ENCODE results near the gene BMPR1A. TPM values are rescaled to one million over a fixed set of nuclear protein-coding genes. Genes with fewer than 3 reads are reported as not detected.

The BMPR1A gene
- total and polyA plus RNA-seq, 2 of the 4 experiments (the other 2 are of a cell fraction), result 15.9 to 93.7 TPM

DNA sequence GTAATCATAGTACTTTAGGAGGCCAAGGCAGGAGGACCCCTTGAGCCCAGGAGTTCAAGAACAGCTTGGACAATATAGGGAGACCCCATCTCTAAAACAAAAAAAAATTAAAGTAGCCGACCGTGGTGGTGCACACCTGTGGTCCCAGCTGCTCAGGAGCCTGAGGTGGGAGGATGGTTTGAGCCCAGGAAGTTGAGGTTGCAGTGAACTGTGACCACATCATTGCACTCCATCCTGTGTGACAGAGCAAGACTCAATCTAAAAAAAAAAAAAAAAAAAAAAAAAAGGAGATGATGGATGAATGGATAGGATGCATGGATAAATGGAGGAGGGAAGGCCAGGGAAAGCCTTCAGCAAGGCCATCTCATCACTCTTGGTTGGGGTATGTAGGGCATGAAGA, 33.4 kb upstream of the BMPR1A start:
- Histone ChIP-seq H3K27me3 (ENCODE audit: control insufficient read depth, insufficient read depth, low read length) (peaks cover 4% of the 10 kb centered on the region; the same call in 1 of the 2 replicates), H2AK5ac (ENCODE audit: low read depth, low read length) (no peak overlapping the region), H3K9ac (ENCODE audit: low read depth, low read length) (no peak overlapping the region), H2AFZ (replicated peaks; ENCODE audit: low read length, poor library complexity) (no peak overlapping the region), H3K9me1 (ENCODE audit: insufficient read depth, low read length) (no peaks in the 10 kb centered on the region), H4K5ac (ENCODE audit: low read depth, low read length) (no peak overlapping the region), H2BK5ac (ENCODE audit: low read depth, low read length, poor library complexity, severe bottlenecking) (no peak overlapping the region), H4K91ac (ENCODE audit: insufficient read depth, low read depth, low read length) (no peak overlapping the region), H3K9me3 (ENCODE audit: control insufficient read depth, insufficient read depth, low read length) (no peaks in the 10 kb centered on the region), H3K79me1 (ENCODE audit: low read depth in 1 of 2, low read length in 2 of 2) (no peaks in the 10 kb centered on the region), H3K23ac (ENCODE audit: low read depth, low read length) (no peak overlapping the region), H3K18ac (ENCODE audit: low read depth, low read length) (no peak overlapping the region), H3K4me3 (ENCODE audit: insufficient read depth, low read depth, low read length) (no peak overlapping the region), H3K56ac (ENCODE audit: extremely low read depth, insufficient read depth, low read length) (no peak overlapping the region), H2AK9ac (replicated peaks; ENCODE audit: low read depth, low read length, poor library complexity) (no peak overlapping the region), H3K4me1 (ENCODE audit: control insufficient read depth, insufficient read depth, low read length) (no peaks in the 10 kb centered on the region), H3K14ac (replicated peaks; ENCODE audit: low read depth, low read length) (no peak overlapping the region), H3K27ac (ENCODE audit: insufficient read depth, low read length) (no peak overlapping the region), H3K4ac (ENCODE audit: low read depth, low read length) (no peak overlapping the region), H2BK120ac (ENCODE audit: low read depth, low read length) (no peak overlapping the region), H2BK20ac (ENCODE audit: low read depth, low read length) (no peak overlapping the region), H3K4me2 (ENCODE audit: low read depth, low read length) (no peak overlapping the region), H4K20me1 (ENCODE audit: insufficient read depth, low read length) (no peaks in the 10 kb centered on the region), H2BK15ac (ENCODE audit: low read depth, low read length) (no peak overlapping the region), H4K8ac (ENCODE audit: low read depth in 2 of 2, low read length in 2 of 2) (no peak overlapping the region), H3K36me3 (ENCODE audit: control insufficient read depth, insufficient read depth, low read length) (no peaks in the 10 kb centered on the region)
- DNase-seq (no peak), ATAC-seq (ENCODE audit: low read depth) (no peak)
- no peak for TF ChIP-seq BHLHE40 (IDR thresholded peaks at IDR 0.05; ENCODE audit: low read depth, low read length)
- no peak for TF ChIP-seq POLR2A (IDR thresholded peaks at IDR 0.05; ENCODE audit: low read depth, low read length)
- no peak for TF ChIP-seq FOS (IDR thresholded peaks at IDR 0.05; ENCODE audit: low read depth, low read length)
- TF ChIP-seq MAZ (IDR thresholded peaks at IDR 0.05; ENCODE audit: borderline replicate concordance, low read depth, low read length), result no peak
- no peak for TF ChIP-seq MXI1 (IDR thresholded peaks at IDR 0.05; ENCODE audit: borderline replicate concordance, low read depth, low read length)
- TF ChIP-seq, protein P1, sequence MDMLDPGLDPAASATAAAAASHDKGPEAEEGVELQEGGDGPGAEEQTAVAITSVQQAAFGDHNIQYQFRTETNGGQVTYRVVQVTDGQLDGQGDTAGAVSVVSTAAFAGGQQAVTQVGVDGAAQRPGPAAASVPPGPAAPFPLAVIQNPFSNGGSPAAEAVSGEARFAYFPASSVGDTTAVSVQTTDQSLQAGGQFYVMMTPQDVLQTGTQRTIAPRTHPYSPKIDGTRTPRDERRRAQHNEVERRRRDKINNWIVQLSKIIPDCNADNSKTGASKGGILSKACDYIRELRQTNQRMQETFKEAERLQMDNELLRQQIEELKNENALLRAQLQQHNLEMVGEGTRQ (IDR thresholded peaks at IDR 0.05; ENCODE audit: low read depth, low read length), result no peak
- TF ChIP-seq, protein P2, sequence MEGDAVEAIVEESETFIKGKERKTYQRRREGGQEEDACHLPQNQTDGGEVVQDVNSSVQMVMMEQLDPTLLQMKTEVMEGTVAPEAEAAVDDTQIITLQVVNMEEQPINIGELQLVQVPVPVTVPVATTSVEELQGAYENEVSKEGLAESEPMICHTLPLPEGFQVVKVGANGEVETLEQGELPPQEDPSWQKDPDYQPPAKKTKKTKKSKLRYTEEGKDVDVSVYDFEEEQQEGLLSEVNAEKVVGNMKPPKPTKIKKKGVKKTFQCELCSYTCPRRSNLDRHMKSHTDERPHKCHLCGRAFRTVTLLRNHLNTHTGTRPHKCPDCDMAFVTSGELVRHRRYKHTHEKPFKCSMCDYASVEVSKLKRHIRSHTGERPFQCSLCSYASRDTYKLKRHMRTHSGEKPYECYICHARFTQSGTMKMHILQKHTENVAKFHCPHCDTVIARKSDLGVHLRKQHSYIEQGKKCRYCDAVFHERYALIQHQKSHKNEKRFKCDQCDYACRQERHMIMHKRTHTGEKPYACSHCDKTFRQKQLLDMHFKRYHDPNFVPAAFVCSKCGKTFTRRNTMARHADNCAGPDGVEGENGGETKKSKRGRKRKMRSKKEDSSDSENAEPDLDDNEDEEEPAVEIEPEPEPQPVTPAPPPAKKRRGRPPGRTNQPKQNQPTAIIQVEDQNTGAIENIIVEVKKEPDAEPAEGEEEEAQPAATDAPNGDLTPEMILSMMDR (conservative IDR thresholded peaks at IDR 0.05; ENCODE audit: low read depth, low read length), result no peak
- no peak for TF ChIP-seq CHD1 (IDR thresholded peaks at IDR 0.05; ENCODE audit: low read depth, low read length)
- no peak for TF ChIP-seq RCOR1 (IDR thresholded peaks at IDR 0.05; ENCODE audit: insufficient replicate concordance, low read length)
- TF ChIP-seq, protein P3, sequence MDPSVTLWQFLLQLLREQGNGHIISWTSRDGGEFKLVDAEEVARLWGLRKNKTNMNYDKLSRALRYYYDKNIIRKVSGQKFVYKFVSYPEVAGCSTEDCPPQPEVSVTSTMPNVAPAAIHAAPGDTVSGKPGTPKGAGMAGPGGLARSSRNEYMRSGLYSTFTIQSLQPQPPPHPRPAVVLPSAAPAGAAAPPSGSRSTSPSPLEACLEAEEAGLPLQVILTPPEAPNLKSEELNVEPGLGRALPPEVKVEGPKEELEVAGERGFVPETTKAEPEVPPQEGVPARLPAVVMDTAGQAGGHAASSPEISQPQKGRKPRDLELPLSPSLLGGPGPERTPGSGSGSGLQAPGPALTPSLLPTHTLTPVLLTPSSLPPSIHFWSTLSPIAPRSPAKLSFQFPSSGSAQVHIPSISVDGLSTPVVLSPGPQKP (IDR thresholded peaks at IDR 0.05; ENCODE audit: borderline replicate concordance, low read depth, low read length), result no peak
- no peak for TF ChIP-seq SMC3 (IDR thresholded peaks at IDR 0.05; ENCODE audit: low read depth, low read length)
- TF ChIP-seq CEBPB (IDR thresholded peaks at IDR 0.05; ENCODE audit: low read depth, low read length), result no peak
- no peak for TF ChIP-seq RFX5 (IDR thresholded peaks at IDR 0.05; ENCODE audit: low read depth, low read length)
- intact Hi-C loops (cut with micrococcal nuclease), result no loop called here
- WGBS, 2 experiments (ENCODE audit: extremely low coverage in 2 of 2, insufficient read length in 1 of 2), result no CpG with 5 or more reads among the region's 2 CpGs
- ChIA-PET CTCF (interaction anchor here (0.6 kb wide), 1 partner anchor 51 kb away, joined by 7 read pairs; no protein-coding TSS in a partner anchor), POLR2A (ENCODE audit: unreplicated experiment) (no interaction called here)
- dilution Hi-C loops (cut with HindIII; ENCODE audit: low sequenced_read_pairs, unreplicated experiment), result no loop called here
- in situ Hi-C loops (cut with MboI; ENCODE audit: low sequenced_read_pairs), result no loop called here
- BruUV-seq (replicated peaks), result no TSS peak
